HUES6 (cell line): Measurements from ENCODE around the gene RMI2.
"Not testable (repeated sequence)": the region's sequence is repeated elsewhere in the genome, so short reads cannot be mapped to it uniquely, and the experiment has no call there.

Source experiments
- H3K27ac ChIP-seq: 2 replicates; pipeline ENCODE4 v1.7.0; 2013; ENCODE audit warnings: low read depth, mild to moderate bottlenecking, low read length, inconsistent platforms
- H3K27me3 ChIP-seq: 2 replicates; pipeline ENCODE4 v1.6.1; 2013; ENCODE audit warnings: low read length; ENCODE audit not compliant: control insufficient read depth, insufficient read depth
- H3K36me3 ChIP-seq: 2 replicates; pipeline ENCODE4 v1.6.1; 2013; ENCODE audit warnings: low read length; ENCODE audit not compliant: control insufficient read depth, insufficient read depth
- H3K4me1 ChIP-seq: 2 replicates; pipeline ENCODE4 v1.6.1; 2013; ENCODE audit warnings: low read length; ENCODE audit not compliant: control insufficient read depth, insufficient read depth
- H3K4me3 ChIP-seq: 2 replicates; pipeline ENCODE4 v1.5.1; 2013; ENCODE audit warnings: low read depth, low read length
- H3K9ac ChIP-seq: one replicate; pipeline ENCODE4 v1.6.1; 2013; ENCODE audit warnings: mild to moderate bottlenecking, low read length
- H3K9me3 ChIP-seq: 2 replicates; pipeline ENCODE4 v1.6.1; 2013; ENCODE audit warnings: low read depth, low read length; ENCODE audit not compliant: control insufficient read depth, insufficient read depth

RMI2 gene

DNA sequence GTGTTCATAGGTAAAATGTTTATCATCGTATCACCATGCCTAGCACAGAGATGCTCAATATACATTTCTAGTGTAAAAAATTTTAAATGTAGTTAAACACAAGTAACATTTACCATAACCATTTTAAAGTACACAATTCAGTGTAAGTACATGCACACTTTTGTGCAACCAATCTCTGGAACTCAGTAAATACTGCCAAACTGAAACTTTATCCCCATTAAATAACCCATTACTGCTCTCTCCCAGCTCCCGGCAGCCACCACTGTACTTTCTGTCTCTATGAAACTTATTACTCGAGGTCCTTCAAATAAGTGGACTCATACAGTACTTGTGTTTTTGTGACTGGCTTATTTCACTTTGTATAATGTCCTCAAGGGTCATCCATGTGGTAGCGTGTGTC is 29.0 kb downstream of the RMI2 start:
- H3K36me3 ChIP-seq, result 0 out of 2 replicates have a peak, but pooled peaks cover 4% of the 10 kb centered on the region
- no peak overlapping the region for H3K9ac ChIP-seq
- no peak overlapping the region for H3K27ac ChIP-seq
- H3K9me3 ChIP-seq, result peaks cover 3% of the 10 kb centered on the region; the same call in 1 of the 2 replicates
- no peaks in the 10 kb centered on the region for H3K27me3 ChIP-seq
- H3K4me1 ChIP-seq, result peaks cover 4% of the 10 kb centered on the region
- no peak overlapping the region for H3K4me3 ChIP-seq

DNA sequence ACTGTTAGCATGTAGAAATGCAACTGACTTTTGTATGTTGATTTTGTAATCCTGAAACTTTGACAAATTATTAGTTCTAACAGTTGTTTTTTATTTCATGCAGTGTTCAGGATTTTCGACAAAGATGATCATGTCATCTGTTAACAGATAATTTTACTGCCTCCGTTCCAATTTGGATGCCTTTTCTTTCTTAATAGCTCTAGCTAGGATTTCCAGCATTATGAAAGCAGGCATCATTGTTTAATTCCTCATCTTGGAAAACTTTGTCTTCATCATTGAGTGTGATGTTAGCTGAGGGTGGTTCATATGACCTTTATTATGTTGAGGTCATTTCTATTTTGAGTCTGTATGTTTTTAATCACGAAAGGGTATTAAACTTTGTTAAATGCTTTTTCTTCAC is 31.9 kb downstream of the RMI2 start:
- Histone ChIP-seq H3K27me3 (no peaks in the 10 kb centered on the region), H3K9me3 (peaks cover 3% of the 10 kb centered on the region; the same call in 1 of the 2 replicates), H3K4me1 (no peaks in the 10 kb centered on the region), H3K9ac (no peak overlapping the region), H3K4me3 (no peak overlapping the region), H3K27ac (no peak overlapping the region), H3K36me3 (peaks cover 8% of the 10 kb centered on the region; the same call in 1 of the 2 replicates)

- H3K9me3 ChIP-seq, H3K4me1 ChIP-seq, H3K4me3 ChIP-seq, H3K27ac ChIP-seq, H3K27me3 ChIP-seq, H3K9ac ChIP-seq: not testable (repeated sequence)
- peaks cover 11% of the 10 kb centered on the region; the same call in 1 of the 2 replicates for H3K36me3 ChIP-seq
Measured at GRCh38 chr16:11378951-11379350, 33.7 kb downstream of the RMI2 start.

DNA sequence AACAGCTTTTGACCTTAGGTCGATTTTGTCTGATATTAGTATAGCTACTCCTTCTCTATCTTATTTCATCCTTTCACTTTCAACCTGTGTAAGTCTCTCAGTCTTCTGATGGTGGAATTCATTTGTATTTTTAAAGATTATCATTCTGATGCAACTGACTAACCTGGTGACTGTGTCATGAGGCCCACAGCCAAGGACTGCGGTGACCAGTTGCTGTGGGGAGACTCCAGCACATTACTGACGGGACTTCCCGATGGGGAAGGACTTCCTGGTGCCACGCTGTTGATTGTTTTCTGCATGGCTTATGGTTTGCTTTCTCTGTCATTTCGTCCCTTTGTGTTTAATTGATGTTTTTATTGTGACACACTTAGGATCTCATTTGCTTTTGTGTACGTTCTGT is 34.2 kb downstream of the RMI2 start:
- no peaks in the 10 kb centered on the region for H3K4me1 ChIP-seq
- no peak overlapping the region for H3K4me3 ChIP-seq
- peaks cover 3% of the 10 kb centered on the region; the same call in 1 of the 2 replicates for H3K9me3 ChIP-seq
- H3K9ac ChIP-seq, result no peak overlapping the region
- H3K36me3 ChIP-seq, result peaks cover 11% of the 10 kb centered on the region; the same call in 1 of the 2 replicates
- H3K27ac ChIP-seq, result no peak overlapping the region
- no peaks in the 10 kb centered on the region for H3K27me3 ChIP-seq

GRCh38 chr16:11380836-11381235 is 35.6 kb downstream of the RMI2 start:
- H3K27me3 ChIP-seq, result no peaks in the 10 kb centered on the region
- no peak overlapping the region for H3K27ac ChIP-seq
- H3K4me1 ChIP-seq, result no peaks in the 10 kb centered on the region

DNA sequence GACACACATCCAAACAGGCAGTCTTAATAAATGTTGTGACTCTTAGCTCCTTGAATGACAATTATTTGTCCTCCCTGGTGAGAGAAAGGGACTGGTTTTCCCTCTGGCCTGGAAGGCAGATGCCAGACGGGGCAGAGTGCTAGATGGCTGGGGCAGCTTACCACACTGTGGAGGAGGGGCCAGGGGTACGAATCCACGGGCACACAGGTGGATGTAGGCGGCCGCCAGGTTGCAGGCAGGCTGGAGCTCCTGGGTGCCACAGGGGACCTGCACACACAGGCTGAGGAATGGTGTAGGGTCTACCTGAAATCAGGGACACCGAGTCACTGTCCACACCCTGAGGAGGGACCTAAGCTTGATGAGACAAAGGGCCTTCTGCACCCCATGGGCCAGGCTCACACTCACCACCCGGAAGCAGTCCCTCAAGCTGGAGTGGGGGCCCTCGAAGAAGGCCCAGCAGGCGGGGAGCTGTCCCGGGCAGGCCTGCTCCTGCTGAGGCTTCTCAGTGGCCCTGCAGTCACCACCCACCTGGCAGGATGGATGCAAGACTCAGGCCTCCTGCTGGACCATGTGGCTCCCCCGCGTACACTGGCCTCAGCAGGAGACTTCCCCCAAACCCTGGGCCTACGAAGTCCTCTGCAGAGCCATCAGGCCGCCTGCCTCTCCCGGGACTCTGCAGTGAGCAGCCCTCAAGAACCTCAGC is 38.4 kb downstream of the RMI2 start:
- Histone ChIP-seq H3K36me3 (peaks cover 11% of the 10 kb centered on the region; the same call in 1 of the 2 replicates), H3K27ac (no peak overlapping the region), H3K4me3 (no peak overlapping the region), H3K27me3 (no peaks in the 10 kb centered on the region), H3K9me3 (peaks cover under 1% of the 10 kb centered on the region; the same call in 1 of the 2 replicates), H3K4me1 (peaks cover 9% of the 10 kb centered on the region), H3K9ac (no peak overlapping the region)

More at GRCh38 chr16:11380836-11381235, 35.6 kb downstream of the RMI2 start:
- Histone ChIP-seq H3K36me3 (peaks cover 11% of the 10 kb centered on the region; the same call in 1 of the 2 replicates), H3K9ac (no peak overlapping the region), H3K4me3 (no peak overlapping the region), H3K9me3 (peaks cover 3% of the 10 kb centered on the region; the same call in 1 of the 2 replicates)

GRCh38 chr16:11384184-11384955 is 39.1 kb downstream of the RMI2 start:
- H3K9me3 ChIP-seq, result no peaks in the 10 kb centered on the region
- H3K9ac ChIP-seq, result no peak overlapping the region
- peaks cover 15% of the 10 kb centered on the region for H3K4me1 ChIP-seq
- no peak overlapping the region for H3K4me3 ChIP-seq
- no peak overlapping the region for H3K27ac ChIP-seq
- H3K27me3 ChIP-seq, result no peaks in the 10 kb centered on the region
- H3K36me3 ChIP-seq, result peaks cover 8% of the 10 kb centered on the region; the same call in 1 of the 2 replicates

DNA sequence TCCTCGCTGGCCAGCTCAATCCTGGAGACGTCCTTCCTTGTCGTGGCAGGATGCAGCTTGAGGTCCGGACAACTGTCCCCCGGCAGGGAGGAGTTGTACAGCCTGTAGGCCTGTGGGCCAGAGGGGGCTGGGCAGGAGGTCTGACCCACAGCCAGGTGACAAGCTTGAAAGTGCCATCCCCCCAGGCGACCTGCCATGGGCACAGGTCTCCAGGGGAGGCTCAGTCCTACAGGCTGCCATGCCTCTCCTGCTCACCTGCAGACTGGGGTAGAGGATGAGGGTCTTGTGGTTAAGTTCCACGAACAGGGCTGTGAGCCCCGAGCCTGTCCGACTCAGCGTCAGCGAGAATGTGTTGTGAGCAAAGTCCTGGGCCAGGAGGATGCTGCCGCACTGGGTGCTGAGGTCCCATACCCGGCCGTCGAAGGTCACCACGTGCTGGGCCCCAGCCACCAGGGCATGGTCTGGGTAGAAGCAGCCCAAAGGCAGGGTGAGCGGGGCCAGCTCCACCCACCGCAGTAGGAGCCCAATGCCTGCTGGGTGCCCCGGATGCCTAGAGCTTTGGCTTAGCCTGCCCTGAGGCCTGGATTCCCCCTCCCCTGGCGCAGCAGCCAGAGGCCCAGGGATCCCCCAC is 39.8 kb downstream of the RMI2 start:
- Histone ChIP-seq H3K27me3 (no peaks in the 10 kb centered on the region), H3K36me3 (peaks cover 8% of the 10 kb centered on the region; the same call in 1 of the 2 replicates), H3K4me3 (no peak overlapping the region), H3K9ac (no peak overlapping the region), H3K4me1 (peaks cover 21% of the 10 kb centered on the region), H3K9me3 (no peaks in the 10 kb centered on the region), H3K27ac (no peak overlapping the region)

GRCh38 chr16:11386054-11386680 is 40.9 kb downstream of the RMI2 start:
- Histone ChIP-seq H3K4me3 (no peak overlapping the region), H3K36me3 (peaks cover 4% of the 10 kb centered on the region; the same call in 1 of the 2 replicates), H3K9ac (no peak overlapping the region), H3K27ac (no peak overlapping the region), H3K27me3 (no peaks in the 10 kb centered on the region), H3K9me3 (no peaks in the 10 kb centered on the region), H3K4me1 (peaks cover 31% of the 10 kb centered on the region)

DNA sequence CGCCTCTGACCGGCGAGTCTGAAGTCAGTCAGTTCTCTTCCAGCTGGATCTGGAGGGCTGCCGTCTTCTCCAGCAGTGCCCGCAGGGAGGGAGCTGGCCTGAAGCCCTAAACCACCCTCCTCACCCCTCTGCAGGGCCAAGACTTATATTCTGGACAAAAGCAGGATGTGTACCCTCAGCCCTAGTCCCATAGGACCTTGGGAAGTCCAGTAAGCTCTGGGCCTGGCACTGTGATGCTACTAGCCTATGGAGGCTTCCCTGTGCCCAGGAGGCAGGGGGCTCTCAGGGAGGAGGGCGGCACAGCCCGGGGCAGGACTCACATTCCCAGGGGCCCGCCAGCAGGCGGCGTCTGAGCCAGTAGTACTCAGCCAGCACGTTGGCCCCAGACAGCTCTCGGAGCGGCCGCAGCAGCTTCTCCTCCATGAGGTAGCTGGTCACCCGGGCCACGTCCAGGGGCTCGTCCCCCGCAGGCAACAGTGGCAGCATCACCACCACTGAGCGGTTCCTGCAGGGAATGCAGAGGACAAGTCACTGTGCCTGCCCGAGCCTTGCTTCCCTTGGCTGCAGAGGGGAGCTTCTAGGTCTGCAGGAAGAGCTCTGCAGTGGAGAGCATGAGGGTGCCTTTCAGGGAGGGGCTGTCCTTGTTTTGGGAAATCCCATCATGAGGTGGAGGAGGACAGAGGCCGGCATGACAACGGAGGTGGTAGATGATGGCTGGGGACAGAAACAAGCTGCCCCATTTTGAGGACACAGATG is 41.7 kb downstream of the RMI2 start:
- Histone ChIP-seq H3K27me3 (no peaks in the 10 kb centered on the region), H3K27ac (no peak overlapping the region), H3K9ac (no peak overlapping the region), H3K4me1 (peaks cover 39% of the 10 kb centered on the region), H3K36me3 (peaks cover 4% of the 10 kb centered on the region; the same call in 1 of the 2 replicates), H3K4me3 (no peak overlapping the region), H3K9me3 (no peaks in the 10 kb centered on the region)
